ENCODE data around the gene PFKFB4.

The PFKFB4 gene

DNA sequence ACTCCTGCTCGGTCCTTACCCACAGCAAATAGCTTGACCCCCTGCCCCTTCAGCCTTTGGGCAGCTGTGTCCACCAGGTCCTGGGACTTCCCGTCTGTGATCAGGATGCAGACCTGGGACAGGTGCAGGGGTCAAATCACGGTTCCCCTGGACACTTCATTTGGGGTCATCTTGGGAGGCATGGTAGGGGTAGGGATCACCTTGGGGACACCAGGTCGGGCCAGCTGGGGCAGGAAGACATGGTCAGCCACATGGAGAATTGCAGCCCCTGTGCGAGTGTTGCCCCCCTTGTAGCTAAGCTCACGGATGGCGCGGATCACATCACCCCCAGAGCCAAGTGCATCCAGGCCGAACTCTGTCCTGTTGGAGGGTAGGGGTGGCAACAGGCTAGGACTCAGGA is 36.7 kb upstream of the PFKFB4 start:
- Histone ChIP-seq H3K9me3 (ENCODE audit: control insufficient read depth, insufficient read depth, low read depth, low read length) (no peaks in the 10 kb centered on the region), H3K4me1 (ENCODE audit: control insufficient read depth, insufficient read depth, low read length) (no peaks in the 10 kb centered on the region; the same call in 1 of the 2 replicates), H3K4me3 (ENCODE audit: low read depth, low read length) (no peak overlapping the region), H3K27ac (ENCODE audit: extremely low read depth, low read depth, low read length) (no peak overlapping the region), H3K36me3 (ENCODE audit: control insufficient read depth in 2 of 2, insufficient read depth in 1 of 2, low read length in 2 of 2) (peaks cover 0 to 16% of the 10 kb centered on the region in 2 experiments; a peak in 1 of 3 replicates)
- ChIA-PET CTCF (interaction anchor here (0.9 kb wide), 1 partner anchor 35 kb away, joined by 6 read pairs; no protein-coding TSS in a partner anchor), POLR2A (no interaction called here)
- TF ChIP-seq REPIN1 (tag by site-specific recombination; IDR thresholded peaks at IDR 0.05; ENCODE audit: low read depth): no peak
- no peak for TF ChIP-seq ZNF146 (tag by site-specific recombination; IDR thresholded peaks at IDR 0.05)
- TF ChIP-seq ZNF19 (tag by site-specific recombination; IDR thresholded peaks at IDR 0.05; ENCODE audit: low read depth): no peak
- TF ChIP-seq, protein P1, sequence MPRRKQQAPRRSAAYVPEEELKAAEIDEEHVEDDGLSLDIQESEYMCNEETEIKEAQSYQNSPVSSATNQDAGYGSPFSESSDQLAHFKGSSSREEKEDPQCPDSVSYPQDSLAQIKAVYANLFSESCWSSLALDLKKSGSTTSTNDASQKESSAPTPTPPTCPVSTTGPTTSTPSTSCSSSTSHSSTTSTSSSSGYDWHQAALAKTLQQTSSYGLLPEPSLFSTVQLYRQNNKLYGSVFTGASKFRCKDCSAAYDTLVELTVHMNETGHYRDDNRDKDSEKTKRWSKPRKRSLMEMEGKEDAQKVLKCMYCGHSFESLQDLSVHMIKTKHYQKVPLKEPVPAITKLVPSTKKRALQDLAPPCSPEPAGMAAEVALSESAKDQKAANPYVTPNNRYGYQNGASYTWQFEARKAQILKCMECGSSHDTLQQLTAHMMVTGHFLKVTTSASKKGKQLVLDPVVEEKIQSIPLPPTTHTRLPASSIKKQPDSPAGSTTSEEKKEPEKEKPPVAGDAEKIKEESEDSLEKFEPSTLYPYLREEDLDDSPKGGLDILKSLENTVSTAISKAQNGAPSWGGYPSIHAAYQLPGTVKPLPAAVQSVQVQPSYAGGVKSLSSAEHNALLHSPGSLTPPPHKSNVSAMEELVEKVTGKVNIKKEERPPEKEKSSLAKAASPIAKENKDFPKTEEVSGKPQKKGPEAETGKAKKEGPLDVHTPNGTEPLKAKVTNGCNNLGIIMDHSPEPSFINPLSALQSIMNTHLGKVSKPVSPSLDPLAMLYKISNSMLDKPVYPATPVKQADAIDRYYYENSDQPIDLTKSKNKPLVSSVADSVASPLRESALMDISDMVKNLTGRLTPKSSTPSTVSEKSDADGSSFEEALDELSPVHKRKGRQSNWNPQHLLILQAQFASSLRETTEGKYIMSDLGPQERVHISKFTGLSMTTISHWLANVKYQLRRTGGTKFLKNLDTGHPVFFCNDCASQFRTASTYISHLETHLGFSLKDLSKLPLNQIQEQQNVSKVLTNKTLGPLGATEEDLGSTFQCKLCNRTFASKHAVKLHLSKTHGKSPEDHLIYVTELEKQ (tag by site-specific recombination; IDR thresholded peaks at IDR 0.05; ENCODE audit: borderline replicate concordance): no peak
- TF ChIP-seq, protein P2, sequence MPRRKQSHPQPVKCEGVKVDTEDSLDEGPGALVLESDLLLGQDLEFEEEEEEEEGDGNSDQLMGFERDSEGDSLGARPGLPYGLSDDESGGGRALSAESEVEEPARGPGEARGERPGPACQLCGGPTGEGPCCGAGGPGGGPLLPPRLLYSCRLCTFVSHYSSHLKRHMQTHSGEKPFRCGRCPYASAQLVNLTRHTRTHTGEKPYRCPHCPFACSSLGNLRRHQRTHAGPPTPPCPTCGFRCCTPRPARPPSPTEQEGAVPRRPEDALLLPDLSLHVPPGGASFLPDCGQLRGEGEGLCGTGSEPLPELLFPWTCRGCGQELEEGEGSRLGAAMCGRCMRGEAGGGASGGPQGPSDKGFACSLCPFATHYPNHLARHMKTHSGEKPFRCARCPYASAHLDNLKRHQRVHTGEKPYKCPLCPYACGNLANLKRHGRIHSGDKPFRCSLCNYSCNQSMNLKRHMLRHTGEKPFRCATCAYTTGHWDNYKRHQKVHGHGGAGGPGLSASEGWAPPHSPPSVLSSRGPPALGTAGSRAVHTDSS (tag by site-specific recombination; IDR thresholded peaks at IDR 0.05): no peak
- TF ChIP-seq ZNF311 (tag by site-specific recombination; IDR thresholded peaks at IDR 0.05; ENCODE audit: borderline replicate concordance): no peak
- no peak for TF ChIP-seq ZNF266 (tag by site-specific recombination; IDR thresholded peaks at IDR 0.05; ENCODE audit: low read depth)
- no peak for TF ChIP-seq MEIS1 (CRISPR knock-in tag; IDR thresholded peaks at IDR 0.05; ENCODE audit: borderline replicate concordance)
- no peak for TF ChIP-seq ZNF157 (tag by site-specific recombination; IDR thresholded peaks at IDR 0.05)
- TF ChIP-seq ZNF426 (tag by site-specific recombination; IDR thresholded peaks at IDR 0.05): no peak
- TF ChIP-seq ZNF677 (tag by site-specific recombination; IDR thresholded peaks at IDR 0.05): no peak

- CTCF ChIA-PET: interaction anchor here (0.6 to 0.9 kb wide), 2 partner anchors 14 to 35 kb away, joined by 4 to 6 read pairs; no protein-coding TSS in a partner anchor
Measured at GRCh38 chr3:48592519-48593087, 36.0 kb upstream of the PFKFB4 start.

More at GRCh38 chr3:48592519-48593087, 36.0 kb upstream of the PFKFB4 start:
- Histone ChIP-seq H3K36me3 (ENCODE audit: control insufficient read depth in 2 of 2, insufficient read depth in 1 of 2, low read length in 2 of 2) (peaks cover 0 to 10% of the 10 kb centered on the region in 2 experiments; a peak in 1 of 3 replicates), H3K27ac (ENCODE audit: extremely low read depth, low read depth, low read length) (no peak overlapping the region), H3K4me1 (ENCODE audit: control insufficient read depth, insufficient read depth, low read length) (no peaks in the 10 kb centered on the region), H3K4me3 (ENCODE audit: low read depth, low read length) (no peak overlapping the region), H3K9me3 (ENCODE audit: control insufficient read depth, insufficient read depth, low read depth, low read length) (no peaks in the 10 kb centered on the region)
- TF ChIP-seq ZNF148 (tag by site-specific recombination; IDR thresholded peaks at IDR 0.05; ENCODE audit: borderline replicate concordance) (no peak), BCL6B (tag by site-specific recombination; IDR thresholded peaks at IDR 0.05) (no peak), ZNF792 (tag by site-specific recombination; IDR thresholded peaks at IDR 0.05) (no peak), MEIS1 (CRISPR knock-in tag; IDR thresholded peaks at IDR 0.05; ENCODE audit: borderline replicate concordance) (no peak), ZNF76 (tag by site-specific recombination; IDR thresholded peaks at IDR 0.05; ENCODE audit: borderline replicate concordance, low read depth) (no peak), ZNF223 (tag by site-specific recombination; IDR thresholded peaks at IDR 0.05) (no peak)
- POLR2A ChIA-PET: no interaction called here
